ENCODE results near the gene FBXO30. TPM values are rescaled to one million over a fixed set of nuclear protein-coding genes. Genes with fewer than 3 reads are reported as not detected.

The FBXO30 gene
- total and polyA plus RNA-seq, 4 donors: 0.90 to 15.5 (median 3.5) TPM

DNA sequence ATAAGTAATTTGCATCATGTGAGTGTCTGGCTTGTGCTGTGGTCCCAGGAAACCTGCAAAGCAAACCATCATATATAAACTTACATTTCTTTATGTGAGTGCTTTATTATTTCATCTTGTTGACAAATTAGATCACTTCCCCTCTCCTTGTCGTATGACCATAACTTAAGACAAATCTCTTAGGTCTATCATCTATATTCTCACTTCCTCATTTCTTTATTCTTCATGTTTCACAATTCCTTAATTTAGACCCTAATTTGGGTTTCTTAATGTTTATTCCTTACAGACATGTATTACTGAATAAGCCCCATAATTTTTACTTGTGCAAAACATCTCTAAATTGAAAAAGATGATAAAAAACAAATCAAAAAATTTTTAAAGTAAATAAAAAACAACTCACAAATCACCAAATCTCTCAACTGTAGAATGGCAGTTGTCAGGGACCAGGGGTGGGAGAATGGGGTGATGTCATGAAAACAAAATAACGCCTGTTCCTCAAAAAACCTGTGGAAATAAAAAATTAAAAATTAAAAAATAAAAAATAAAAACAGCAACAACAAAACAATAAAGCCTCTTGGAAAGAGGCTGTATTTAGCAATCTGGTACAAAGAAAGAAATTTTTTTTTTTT, 49.5 kb upstream of the FBXO30 start:
- H3K4me3 ChIP-seq (ENCODE audit: low read depth in 1 of 3, low read length in 3 of 3): no peak overlapping the region
- WGBS: 92% methylated on average over 2 of the region's 2 CpGs
- TF ChIP-seq NR2F2 (IDR thresholded peaks at IDR 0.05) (no peak), FOXA2 (IDR thresholded peaks at IDR 0.05) (no peak), TAF1 (conservative IDR thresholded peaks at IDR 0.05) (no peak), EGR1 (IDR thresholded peaks at IDR 0.05; ENCODE audit: low read depth in 2 of 2) (no peak), HNF4A (conservative IDR thresholded peaks at IDR 0.05) (no peak), SP1 (IDR thresholded peaks at IDR 0.05) (no peak), RAD21 (IDR thresholded peaks at IDR 0.05) (no peak), GABPA (IDR thresholded peaks at IDR 0.05 in 1 of 2, conservative IDR thresholded peaks at IDR 0.05 in 1 of 2) (no peak), FOXA1 (IDR thresholded peaks at IDR 0.05) (no peak)
- TF ChIP-seq, protein P1, sequence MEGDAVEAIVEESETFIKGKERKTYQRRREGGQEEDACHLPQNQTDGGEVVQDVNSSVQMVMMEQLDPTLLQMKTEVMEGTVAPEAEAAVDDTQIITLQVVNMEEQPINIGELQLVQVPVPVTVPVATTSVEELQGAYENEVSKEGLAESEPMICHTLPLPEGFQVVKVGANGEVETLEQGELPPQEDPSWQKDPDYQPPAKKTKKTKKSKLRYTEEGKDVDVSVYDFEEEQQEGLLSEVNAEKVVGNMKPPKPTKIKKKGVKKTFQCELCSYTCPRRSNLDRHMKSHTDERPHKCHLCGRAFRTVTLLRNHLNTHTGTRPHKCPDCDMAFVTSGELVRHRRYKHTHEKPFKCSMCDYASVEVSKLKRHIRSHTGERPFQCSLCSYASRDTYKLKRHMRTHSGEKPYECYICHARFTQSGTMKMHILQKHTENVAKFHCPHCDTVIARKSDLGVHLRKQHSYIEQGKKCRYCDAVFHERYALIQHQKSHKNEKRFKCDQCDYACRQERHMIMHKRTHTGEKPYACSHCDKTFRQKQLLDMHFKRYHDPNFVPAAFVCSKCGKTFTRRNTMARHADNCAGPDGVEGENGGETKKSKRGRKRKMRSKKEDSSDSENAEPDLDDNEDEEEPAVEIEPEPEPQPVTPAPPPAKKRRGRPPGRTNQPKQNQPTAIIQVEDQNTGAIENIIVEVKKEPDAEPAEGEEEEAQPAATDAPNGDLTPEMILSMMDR (IDR thresholded peaks at IDR 0.05; ENCODE audit: low read depth, low read length, missing input control): no peak
- TF ChIP-seq, protein P2, sequence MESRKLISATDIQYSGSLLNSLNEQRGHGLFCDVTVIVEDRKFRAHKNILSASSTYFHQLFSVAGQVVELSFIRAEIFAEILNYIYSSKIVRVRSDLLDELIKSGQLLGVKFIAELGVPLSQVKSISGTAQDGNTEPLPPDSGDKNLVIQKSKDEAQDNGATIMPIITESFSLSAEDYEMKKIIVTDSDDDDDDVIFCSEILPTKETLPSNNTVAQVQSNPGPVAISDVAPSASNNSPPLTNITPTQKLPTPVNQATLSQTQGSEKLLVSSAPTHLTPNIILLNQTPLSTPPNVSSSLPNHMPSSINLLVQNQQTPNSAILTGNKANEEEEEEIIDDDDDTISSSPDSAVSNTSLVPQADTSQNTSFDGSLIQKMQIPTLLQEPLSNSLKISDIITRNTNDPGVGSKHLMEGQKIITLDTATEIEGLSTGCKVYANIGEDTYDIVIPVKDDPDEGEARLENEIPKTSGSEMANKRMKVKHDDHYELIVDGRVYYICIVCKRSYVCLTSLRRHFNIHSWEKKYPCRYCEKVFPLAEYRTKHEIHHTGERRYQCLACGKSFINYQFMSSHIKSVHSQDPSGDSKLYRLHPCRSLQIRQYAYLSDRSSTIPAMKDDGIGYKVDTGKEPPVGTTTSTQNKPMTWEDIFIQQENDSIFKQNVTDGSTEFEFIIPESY (IDR thresholded peaks at IDR 0.05): no peak
- TF ChIP-seq, protein P3, sequence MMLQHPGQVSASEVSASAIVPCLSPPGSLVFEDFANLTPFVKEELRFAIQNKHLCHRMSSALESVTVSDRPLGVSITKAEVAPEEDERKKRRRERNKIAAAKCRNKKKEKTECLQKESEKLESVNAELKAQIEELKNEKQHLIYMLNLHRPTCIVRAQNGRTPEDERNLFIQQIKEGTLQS (IDR thresholded peaks at IDR 0.05): no peak
- TF ChIP-seq, protein P4, sequence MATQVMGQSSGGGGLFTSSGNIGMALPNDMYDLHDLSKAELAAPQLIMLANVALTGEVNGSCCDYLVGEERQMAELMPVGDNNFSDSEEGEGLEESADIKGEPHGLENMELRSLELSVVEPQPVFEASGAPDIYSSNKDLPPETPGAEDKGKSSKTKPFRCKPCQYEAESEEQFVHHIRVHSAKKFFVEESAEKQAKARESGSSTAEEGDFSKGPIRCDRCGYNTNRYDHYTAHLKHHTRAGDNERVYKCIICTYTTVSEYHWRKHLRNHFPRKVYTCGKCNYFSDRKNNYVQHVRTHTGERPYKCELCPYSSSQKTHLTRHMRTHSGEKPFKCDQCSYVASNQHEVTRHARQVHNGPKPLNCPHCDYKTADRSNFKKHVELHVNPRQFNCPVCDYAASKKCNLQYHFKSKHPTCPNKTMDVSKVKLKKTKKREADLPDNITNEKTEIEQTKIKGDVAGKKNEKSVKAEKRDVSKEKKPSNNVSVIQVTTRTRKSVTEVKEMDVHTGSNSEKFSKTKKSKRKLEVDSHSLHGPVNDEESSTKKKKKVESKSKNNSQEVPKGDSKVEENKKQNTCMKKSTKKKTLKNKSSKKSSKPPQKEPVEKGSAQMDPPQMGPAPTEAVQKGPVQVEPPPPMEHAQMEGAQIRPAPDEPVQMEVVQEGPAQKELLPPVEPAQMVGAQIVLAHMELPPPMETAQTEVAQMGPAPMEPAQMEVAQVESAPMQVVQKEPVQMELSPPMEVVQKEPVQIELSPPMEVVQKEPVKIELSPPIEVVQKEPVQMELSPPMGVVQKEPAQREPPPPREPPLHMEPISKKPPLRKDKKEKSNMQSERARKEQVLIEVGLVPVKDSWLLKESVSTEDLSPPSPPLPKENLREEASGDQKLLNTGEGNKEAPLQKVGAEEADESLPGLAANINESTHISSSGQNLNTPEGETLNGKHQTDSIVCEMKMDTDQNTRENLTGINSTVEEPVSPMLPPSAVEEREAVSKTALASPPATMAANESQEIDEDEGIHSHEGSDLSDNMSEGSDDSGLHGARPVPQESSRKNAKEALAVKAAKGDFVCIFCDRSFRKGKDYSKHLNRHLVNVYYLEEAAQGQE (IDR thresholded peaks at IDR 0.05): no peak

DNA sequence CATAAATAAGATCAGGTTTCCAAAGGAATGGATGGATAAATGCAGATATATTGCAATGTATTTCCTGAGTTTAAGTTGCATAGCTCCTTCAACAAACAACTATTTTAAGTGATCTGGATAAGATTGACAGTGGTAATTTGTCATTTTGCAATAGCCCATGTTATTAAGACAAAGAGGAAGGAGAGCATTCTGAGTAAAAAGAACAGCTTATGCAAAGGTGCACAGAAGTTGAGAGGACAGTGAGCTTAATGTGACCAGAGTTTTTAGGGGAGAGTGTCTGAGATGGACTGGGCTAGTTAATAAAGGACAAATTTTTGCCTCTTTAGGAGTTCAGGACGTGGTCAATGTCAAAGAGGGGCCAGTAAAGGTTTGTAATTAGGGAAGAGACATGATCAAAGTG, 48.8 kb upstream of the FBXO30 start:
- Histone ChIP-seq H3K27ac (ENCODE audit: low read depth in 1 of 2, low read length in 2 of 2) (no peak overlapping the region), H3K9me3 (ENCODE audit: control insufficient read depth in 4 of 4, low read length in 3 of 4) (no peaks in the 10 kb centered on the region), H3K27me3 (ENCODE audit: control insufficient read depth in 4 of 4, insufficient read depth in 4 of 4, low read length in 3 of 4) (no peaks in the 10 kb centered on the region), H3K9ac (ENCODE audit: low read depth in 1 of 2, low read length in 2 of 2) (no peak overlapping the region), H3K4me1 (ENCODE audit: control insufficient read depth in 4 of 4, insufficient read depth in 4 of 4, low read length in 3 of 4) (peaks cover 0 to 4% (median 1%) of the 10 kb centered on the region in 4 donors), H3K4me3 (ENCODE audit: low read depth in 1 of 3, low read length in 3 of 3) (no peak overlapping the region), H3K36me3 (ENCODE audit: control insufficient read depth in 4 of 4, insufficient read depth in 3 of 4, low read depth in 1 of 4, low read length in 3 of 4) (no peaks in the 10 kb centered on the region)
- no peak for DNase-seq (ENCODE audit: low spot score)
- 83% methylated on average over 1 of the region's 1 CpG for WGBS
- TF ChIP-seq, protein P2 (IDR thresholded peaks at IDR 0.05): no peak
- TF ChIP-seq RXRA (IDR thresholded peaks at IDR 0.05) (no peak), EGR1 (IDR thresholded peaks at IDR 0.05; ENCODE audit: low read depth in 2 of 2) (no peak), HNF4G (IDR thresholded peaks at IDR 0.05) (no peak), JUND (IDR thresholded peaks at IDR 0.05) (no peak), FOXA1 (IDR thresholded peaks at IDR 0.05) (no peak), FOXA2 (IDR thresholded peaks at IDR 0.05) (no peak), RAD21 (IDR thresholded peaks at IDR 0.05) (no peak), HNF4A (conservative IDR thresholded peaks at IDR 0.05) (no peak), SP1 (IDR thresholded peaks at IDR 0.05) (no peak)
- TF ChIP-seq, protein P4 (IDR thresholded peaks at IDR 0.05): no peak
- TF ChIP-seq, protein P3 (IDR thresholded peaks at IDR 0.05): no peak

More for the DNA sequence above, 49.5 kb upstream of the FBXO30 start:
- H3K27ac ChIP-seq (ENCODE audit: low read depth in 1 of 2, low read length in 2 of 2): no peak overlapping the region
- H3K9ac ChIP-seq (ENCODE audit: low read depth in 1 of 2, low read length in 2 of 2): no peak overlapping the region
- no peaks in the 10 kb centered on the region for H3K9me3 ChIP-seq (ENCODE audit: control insufficient read depth in 4 of 4, low read length in 3 of 4)
- H3K4me1 ChIP-seq (ENCODE audit: control insufficient read depth in 4 of 4, insufficient read depth in 4 of 4, low read length in 3 of 4): peaks cover 0 to 4% (median 1%) of the 10 kb centered on the region in 4 donors
- no peak for DNase-seq (ENCODE audit: low spot score)
- H3K27me3 ChIP-seq (ENCODE audit: control insufficient read depth in 4 of 4, insufficient read depth in 4 of 4, low read length in 3 of 4): no peaks in the 10 kb centered on the region
- H3K36me3 ChIP-seq (ENCODE audit: control insufficient read depth in 4 of 4, insufficient read depth in 3 of 4, low read depth in 1 of 4, low read length in 3 of 4): no peaks in the 10 kb centered on the region

Data from liver (tissue), 9 donors.